Progenitor cell of endocrine pancreas (in vitro differentiated cells): ENCODE results near the gene CCBE1. TPM values are rescaled to one million over a fixed set of nuclear protein-coding genes. Genes with fewer than 3 reads are reported as not detected.

Experiments
- DNase-seq: peaks from one replicate; pipeline ENCODE4 v3.0.0; 2021; ENCODE audit warnings: low spot score; ENCODE audit not compliant: unreplicated experiment
- H3K27ac Mint-ChIP-seq: 2 replicates; pipeline ENCODE4 v1.8.0; 2021; ENCODE audit warnings: mild to moderate bottlenecking, moderate library complexity, mixed read lengths
- H3K27me3 Mint-ChIP-seq: 2 replicates; pipeline ENCODE4 v1.8.0; 2021; ENCODE audit warnings: mixed read lengths
- H3K36me3 Mint-ChIP-seq: 2 replicates; pipeline ENCODE4 v1.8.0; 2022; ENCODE audit warnings: mixed read lengths; ENCODE audit not compliant: insufficient read depth
- H3K4me1 Mint-ChIP-seq: 2 replicates; pipeline ENCODE4 v1.8.0; 2021; ENCODE audit warnings: low read depth, mixed read lengths
- H3K4me3 Mint-ChIP-seq: 2 replicates; pipeline ENCODE4 v1.8.0; 2021; ENCODE audit warnings: low read depth, mild to moderate bottlenecking, moderate library complexity, mixed read lengths
- H3K9me3 Mint-ChIP-seq: 2 replicates; pipeline ENCODE4 v1.8.0; 2021; ENCODE audit warnings: low read depth, mixed read lengths
- total RNA-seq: library from RNA; stranded (reverse); gene quantifications from 2 replicates; pipeline ENCODE4 v1.2.1, GENCODE V29; 2021
- TF ChIP-seq, protein P1 (sequence below): fragments of 200-600 bp; sonication (generic); IDR thresholded peaks from one replicate; pipeline ENCODE4 v1.5.0; 2021; ENCODE audit warnings: antibody characterized with exemption, mild to moderate bottlenecking; ENCODE audit not compliant: unreplicated experiment

CCBE1 gene
- total RNA-seq, 1 donor from 2014 or later, result 1.2 TPM

DNA sequence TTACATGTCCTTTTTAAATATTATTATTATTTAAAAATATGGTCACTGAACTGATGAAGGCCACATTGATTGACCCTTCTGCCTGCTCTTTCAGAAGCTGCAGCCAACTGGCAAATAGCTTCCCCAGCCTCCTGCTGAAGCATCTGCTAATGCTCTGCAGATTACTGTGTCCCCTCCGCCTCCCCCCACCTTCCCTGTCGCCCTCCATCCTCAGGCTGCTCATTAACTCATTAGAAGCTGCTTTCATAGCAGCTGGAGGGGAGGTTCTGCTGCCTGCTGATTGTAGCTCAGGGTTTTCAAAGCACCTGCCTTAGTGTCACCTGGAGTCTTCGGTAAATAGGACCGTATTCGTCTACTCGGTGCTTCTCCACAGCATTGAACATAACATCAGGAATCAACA is 313.4 kb downstream of the CCBE1 start:
- no peak for DNase-seq
- H3K4me1 Mint-ChIP-seq, result peaks cover 9% of the 10 kb centered on the region
- H3K4me3 Mint-ChIP-seq, result no peak overlapping the region
- no peaks in the 10 kb centered on the region for H3K9me3 Mint-ChIP-seq
- H3K27ac Mint-ChIP-seq, result no peak overlapping the region
- H3K36me3 Mint-ChIP-seq, result no peaks in the 10 kb centered on the region
- TF ChIP-seq, protein P1, sequence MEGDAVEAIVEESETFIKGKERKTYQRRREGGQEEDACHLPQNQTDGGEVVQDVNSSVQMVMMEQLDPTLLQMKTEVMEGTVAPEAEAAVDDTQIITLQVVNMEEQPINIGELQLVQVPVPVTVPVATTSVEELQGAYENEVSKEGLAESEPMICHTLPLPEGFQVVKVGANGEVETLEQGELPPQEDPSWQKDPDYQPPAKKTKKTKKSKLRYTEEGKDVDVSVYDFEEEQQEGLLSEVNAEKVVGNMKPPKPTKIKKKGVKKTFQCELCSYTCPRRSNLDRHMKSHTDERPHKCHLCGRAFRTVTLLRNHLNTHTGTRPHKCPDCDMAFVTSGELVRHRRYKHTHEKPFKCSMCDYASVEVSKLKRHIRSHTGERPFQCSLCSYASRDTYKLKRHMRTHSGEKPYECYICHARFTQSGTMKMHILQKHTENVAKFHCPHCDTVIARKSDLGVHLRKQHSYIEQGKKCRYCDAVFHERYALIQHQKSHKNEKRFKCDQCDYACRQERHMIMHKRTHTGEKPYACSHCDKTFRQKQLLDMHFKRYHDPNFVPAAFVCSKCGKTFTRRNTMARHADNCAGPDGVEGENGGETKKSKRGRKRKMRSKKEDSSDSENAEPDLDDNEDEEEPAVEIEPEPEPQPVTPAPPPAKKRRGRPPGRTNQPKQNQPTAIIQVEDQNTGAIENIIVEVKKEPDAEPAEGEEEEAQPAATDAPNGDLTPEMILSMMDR, result no peak
- H3K27me3 Mint-ChIP-seq, result peaks cover 42% of the 10 kb centered on the region

DNA sequence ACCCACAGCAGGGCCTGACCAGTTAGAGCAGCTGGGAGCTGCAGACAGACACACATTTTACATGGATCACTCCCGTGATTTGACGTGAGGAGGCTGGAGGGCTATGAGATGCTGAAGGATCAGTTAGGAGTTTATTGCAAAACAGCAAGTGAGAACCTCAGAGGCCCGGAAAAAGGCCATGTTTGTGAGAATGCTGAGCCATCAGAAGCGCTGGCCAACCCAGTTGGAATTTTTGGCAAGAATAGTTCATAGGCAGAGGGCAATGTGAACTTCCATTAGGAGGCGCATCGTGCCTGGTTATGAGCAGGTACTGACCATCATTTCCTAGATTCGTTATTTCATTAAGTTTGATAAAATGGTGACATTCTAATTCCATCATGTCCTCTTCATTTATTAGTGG is 314.8 kb downstream of the CCBE1 start:
- H3K4me1 Mint-ChIP-seq, result peaks cover 5% of the 10 kb centered on the region
- no peak overlapping the region for H3K27ac Mint-ChIP-seq
- DNase-seq, result no peak
- H3K9me3 Mint-ChIP-seq, result no peaks in the 10 kb centered on the region
- TF ChIP-seq, protein P1, result no peak
- no peaks in the 10 kb centered on the region for H3K36me3 Mint-ChIP-seq
- no peak overlapping the region for H3K4me3 Mint-ChIP-seq
- peaks cover 44% of the 10 kb centered on the region for H3K27me3 Mint-ChIP-seq

DNA sequence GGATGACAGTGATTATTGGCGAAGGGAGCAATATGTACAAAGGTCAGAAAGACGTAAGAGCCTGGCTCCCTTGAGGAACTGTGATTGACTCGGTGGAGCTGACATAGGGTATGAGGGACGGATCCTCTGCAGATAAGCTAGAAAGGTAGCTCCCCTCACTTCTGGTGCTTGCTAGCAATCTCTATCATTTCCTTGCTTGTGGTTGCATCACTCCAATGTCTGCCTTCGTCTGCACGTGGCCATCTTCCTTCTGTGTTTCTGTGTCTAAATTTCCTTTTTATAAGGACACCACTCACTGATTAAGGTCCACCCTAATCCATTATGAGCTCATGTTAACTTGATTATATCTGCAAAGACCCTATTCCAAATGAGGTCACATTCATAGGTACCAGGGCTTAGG is 315.3 kb downstream of the CCBE1 start:
- Mint-ChIP-seq H3K4me3 (no peak overlapping the region), H3K9me3 (no peaks in the 10 kb centered on the region), H3K36me3 (no peaks in the 10 kb centered on the region), H3K27me3 (peaks cover 39% of the 10 kb centered on the region), H3K27ac (no peak overlapping the region), H3K4me1 (peaks cover 5% of the 10 kb centered on the region)
- DNase-seq, result no peak
- TF ChIP-seq, protein P1, result no peak

Other genes starting within 250 kb of the CCBE1 start
- gene PMAIP1, start 202.6 kb upstream of the CCBE1 start, total RNA-seq, result 4.6 and 4.9 TPM in 2 replicates